H1 (cell line): ENCODE data around the gene TRIM23. TPM values are rescaled to one million over a fixed set of nuclear protein-coding genes. Genes with fewer than 3 reads are reported as not detected.

Source experiments
- CTCF ChIA-PET: fragments of 300-600 bp; sonication (Branson Sonifier 250); formaldehyde crosslinking; loops from one replicate; lab custom pipeline; 2021; ENCODE audit not compliant: partially characterized antibody; lab: Charles Lee
- POLR2A ChIA-PET: fragments of 300-600 bp; sonication (Branson Sonifier 250); formaldehyde crosslinking; loops from one replicate; lab custom pipeline; 2021; ENCODE audit warnings: inconsistent platforms; ENCODE audit not compliant: partially characterized antibody; lab: Charles Lee
- DNase-seq, 2 experiments: peaks; one replicate each; pipeline versions ENCODE4 v3.0.0 to v3.0.0-alpha.2; 2010 to 2022; ENCODE audit warnings: low spot score in 2 of 2, low read depth in 1 of 2, mixed read lengths in 1 of 2
- FAIRE-seq: peaks from 2 replicates; lab custom pipeline; 2011; peaks lifted over from hg19 to GRCh38; lab: Jason Lieb, UNC
- H2AFZ ChIP-seq: 2 replicates; pipeline ENCODE4 v1.8.1; 2012; ENCODE audit warnings: low read length, inconsistent platforms
- H2AK5ac ChIP-seq: 2 replicates; pipeline ENCODE4 v1.6.1; 2013; ENCODE audit warnings: low read depth, low read length
- H2BK120ac ChIP-seq: replicated peaks from 2 replicates; pipeline ENCODE3; 2013; ENCODE audit warnings: low read depth, low read length, inconsistent platforms
- H2BK12ac ChIP-seq: 2 replicates; pipeline ENCODE4 v1.6.1; 2013; ENCODE audit warnings: low read depth, low read length
- H2BK15ac ChIP-seq: 2 replicates; pipeline ENCODE4 v1.6.1; 2013; ENCODE audit warnings: low read length
- H2BK20ac ChIP-seq: 2 replicates; pipeline ENCODE4 v1.6.1; 2013; ENCODE audit warnings: low read length
- H2BK5ac ChIP-seq: 2 replicates; pipeline ENCODE4 v1.6.1; 2013; ENCODE audit warnings: low read depth, low read length
- H3K14ac ChIP-seq: 2 replicates; pipeline ENCODE4 v1.6.1; 2013; ENCODE audit warnings: inconsistent platforms; ENCODE audit not compliant: insufficient read length
- H3K18ac ChIP-seq: 2 replicates; pipeline ENCODE4 v1.6.1; 2013; ENCODE audit warnings: low read length; ENCODE audit errors: extremely low read depth
- H3K23ac ChIP-seq: 2 replicates; pipeline ENCODE4 v1.6.1; 2013; ENCODE audit warnings: inconsistent platforms; ENCODE audit not compliant: insufficient read length
- H3K23me2 ChIP-seq: 2 replicates; pipeline ENCODE4 v1.6.1; 2013; ENCODE audit warnings: low read depth, low read length
- H3K27ac ChIP-seq: 2 replicates; pipeline ENCODE4 v1.6.1; 2011; ENCODE audit warnings: low read depth, low read length, inconsistent platforms
- H3K27me3 ChIP-seq, 4 experiments: replicated peaks in 1 of 4; 1 replicate in 1 of 4; 2 replicates in 3 of 4; pipeline versions ENCODE4 v1.6.1 to v1.8.1; 2011 to 2013; ENCODE audit warnings: low read length in 3 of 4, mild to moderate bottlenecking in 3 of 4, inconsistent platforms in 2 of 4, mixed read lengths in 2 of 4, moderate library complexity in 1 of 4; ENCODE audit not compliant: control insufficient read depth in 3 of 4, insufficient read depth in 3 of 4; ENCODE audit errors: extremely low read depth in 1 of 4
- H3K36me3 ChIP-seq, 4 experiments: 2 replicates each; pipeline versions ENCODE4 v1.6.1 to v1.8.1; 2011 to 2013; ENCODE audit warnings: mild to moderate bottlenecking in 4 of 4, low read length in 3 of 4, moderate library complexity in 2 of 4, control low read depth in 1 of 4, inconsistent platforms in 1 of 4; ENCODE audit not compliant: insufficient read depth in 4 of 4, control insufficient read depth in 2 of 4
- H3K4ac ChIP-seq: replicated peaks from 2 replicates; pipeline ENCODE3; 2013; ENCODE audit warnings: low read length, low read depth, mixed read lengths, inconsistent platforms; ENCODE audit not compliant: insufficient read length
- H3K4me1 ChIP-seq, 4 experiments: replicated peaks in 1 of 4; 1 replicate in 1 of 4; 2 replicates in 3 of 4; pipeline versions ENCODE4 v1.6.1 to v1.8.1; 2011 to 2013; ENCODE audit warnings: low read length in 3 of 4, inconsistent platforms in 2 of 4, mixed read lengths in 1 of 4; ENCODE audit not compliant: insufficient read depth in 4 of 4, control insufficient read depth in 3 of 4
- H3K4me2 ChIP-seq, 2 experiments: 2 replicates each; pipeline versions ENCODE4 v1.6.1 to v1.8.1; 2011 to 2013; ENCODE audit warnings: low read depth in 2 of 2, low read length in 2 of 2, control low read depth in 1 of 2, inconsistent platforms in 1 of 2, mild to moderate bottlenecking in 1 of 2; ENCODE audit not compliant: insufficient read depth in 1 of 2
- H3K4me3 ChIP-seq, 4 experiments: fragments of 200-600, 300-600 bp in 1 of 4; sonication (generic), shearing (Covaris generic), sonication (Bioruptor Twin) in 1 of 4; 2 replicates each; pipeline versions ENCODE4 v1.5.1 to v1.8.1; 2011 to 2016; ENCODE audit warnings: low read length in 4 of 4, low read depth in 3 of 4, control low read depth in 2 of 4, inconsistent platforms in 2 of 4, mild to moderate bottlenecking in 2 of 4, mixed read lengths in 1 of 4, moderate library complexity in 1 of 4; ENCODE audit not compliant: insufficient read depth in 2 of 4; ENCODE audit errors: extremely low read depth in 1 of 4
- H3K56ac ChIP-seq: replicated peaks from 2 replicates; pipeline ENCODE3; 2013; ENCODE audit warnings: low read depth, mild to moderate bottlenecking, mixed read lengths, low read length, inconsistent platforms; ENCODE audit not compliant: insufficient read length
- H3K79me1 ChIP-seq: 2 replicates; pipeline ENCODE4 v1.6.1; 2013; ENCODE audit warnings: low read depth, low read length, control low read depth
- H3K79me2 ChIP-seq, 2 experiments: 2 replicates each; pipeline versions ENCODE4 v1.6.1 to v1.8.1; 2012 to 2013; ENCODE audit warnings: low read length in 2 of 2, mild to moderate bottlenecking in 2 of 2, inconsistent platforms in 1 of 2; ENCODE audit not compliant: insufficient read depth in 2 of 2, control insufficient read depth in 1 of 2
- H3K9ac ChIP-seq, 4 experiments: replicated peaks in 1 of 4; 1 replicate in 1 of 4; 2 replicates in 3 of 4; pipeline versions ENCODE4 v1.6.1 to v1.8.1; 2011 to 2013; ENCODE audit warnings: low read depth in 3 of 4, low read length in 3 of 4, control low read depth in 2 of 4, mild to moderate bottlenecking in 2 of 4, moderate library complexity in 2 of 4, inconsistent platforms in 1 of 4; ENCODE audit errors: extremely low read depth in 1 of 4
- H3K9me3 ChIP-seq, 2 experiments: 2 replicates each; pipeline versions ENCODE4 v1.6.1 to v1.8.1; 2012 to 2013; ENCODE audit warnings: mild to moderate bottlenecking in 2 of 2, moderate library complexity in 2 of 2, control low read depth in 1 of 2, inconsistent platforms in 1 of 2, low read depth in 1 of 2, low read length in 1 of 2, mixed read lengths in 1 of 2; ENCODE audit not compliant: insufficient read depth in 2 of 2
- H4K20me1 ChIP-seq, 2 experiments: replicated peaks in 1 of 2; 2 replicates each; pipeline versions ENCODE3 to v1.8.1; 2011 to 2013; ENCODE audit warnings: inconsistent platforms in 2 of 2, low read length in 2 of 2, mild to moderate bottlenecking in 1 of 2; ENCODE audit not compliant: insufficient read depth in 2 of 2, control insufficient read depth in 1 of 2
- H4K5ac ChIP-seq: 2 replicates; pipeline ENCODE4 v1.6.1; 2013; ENCODE audit warnings: low read length, low read depth, mixed read lengths, inconsistent platforms; ENCODE audit not compliant: insufficient read length
- H4K8ac ChIP-seq: 2 replicates; pipeline ENCODE4 v1.8.0; 2013; ENCODE audit warnings: mild to moderate bottlenecking, moderate library complexity, low read length, inconsistent platforms; ENCODE audit not compliant: insufficient read depth; ENCODE audit errors: extremely low read depth
- H4K91ac ChIP-seq: replicated peaks from 2 replicates; pipeline ENCODE3; 2013; ENCODE audit warnings: low read length, mixed read lengths, inconsistent platforms; ENCODE audit not compliant: insufficient read length
- CEBPB ChIP-seq: IDR thresholded peaks from 2 replicates; pipeline ENCODE4 v1.6.1; 2012; ENCODE audit warnings: low read depth, low read length
- CHD1 ChIP-seq: IDR thresholded peaks from 2 replicates; pipeline ENCODE4 v1.6.1; 2012; ENCODE audit warnings: low read depth, low read length, improper control_type of control experiment
- CTBP2 ChIP-seq: IDR thresholded peaks from 2 replicates; pipeline ENCODE4 v1.7.0; 2011; ENCODE audit warnings: borderline replicate concordance, mild to moderate bottlenecking, moderate library complexity, mixed read lengths, low read length; ENCODE audit not compliant: insufficient read depth, insufficient read length
- HDAC2 ChIP-seq, 2 experiments: fragments of 300-600 bp in 1 of 2; sonication (generic) in 1 of 2; IDR thresholded peaks; 2 replicates each; pipeline ENCODE4 v1.6.1; 2011 to 2012; ENCODE audit warnings: low read depth in 2 of 2, low read length in 2 of 2, mild to moderate bottlenecking in 2 of 2, moderate library complexity in 2 of 2, borderline replicate concordance in 1 of 2, inconsistent platforms in 1 of 2
- HDAC6 ChIP-seq: IDR thresholded peaks from one replicate; pipeline ENCODE4 v1.7.1; 2012; ENCODE audit warnings: low read depth, mild to moderate bottlenecking, inconsistent platforms, low read length, moderate library complexity
- JUN ChIP-seq: IDR thresholded peaks from 2 replicates; pipeline ENCODE4 v1.6.1; 2011; ENCODE audit warnings: low read depth, mild to moderate bottlenecking, improper control_type of control experiment, low read length
- KDM5A ChIP-seq: fragments of 200-600 bp; IDR thresholded peaks from 2 replicates; pipeline ENCODE4 v1.7.1; 2012; ENCODE audit warnings: mild to moderate bottlenecking, low read length, inconsistent platforms, mixed read lengths
- PHF8 ChIP-seq: fragments of 200-600 bp; sonication (generic); conservative IDR thresholded peaks from 2 replicates; pipeline ENCODE4 v1.7.1; 2012; ENCODE audit warnings: low read depth, mild to moderate bottlenecking, inconsistent platforms, low read length, moderate library complexity
- RAD21 ChIP-seq, 2 experiments: IDR thresholded peaks in 1 of 2; conservative IDR thresholded peaks in 1 of 2; 2 replicates each; pipeline ENCODE4 v1.6.1; 2011; ENCODE audit warnings: low read depth in 2 of 2, low read length in 2 of 2, improper control_type of control experiment in 1 of 2, inconsistent platforms in 1 of 2, mild to moderate bottlenecking in 1 of 2, moderate library complexity in 1 of 2
- RFX5 ChIP-seq: IDR thresholded peaks from 2 replicates; pipeline ENCODE4 v1.6.1; 2011; ENCODE audit warnings: low read depth, low read length, improper control_type of control experiment, borderline replicate concordance
- SIN3A ChIP-seq, 2 experiments: IDR thresholded peaks in 1 of 2; conservative IDR thresholded peaks in 1 of 2; 2 replicates each; pipeline ENCODE4 v1.6.1; 2011 to 2012; ENCODE audit warnings: low read length in 2 of 2, improper control_type of control experiment in 1 of 2, low read depth in 1 of 2, mild to moderate bottlenecking in 1 of 2
- polyA plus RNA-seq, 7 experiments: library from polyadenylated mRNA; depleted of rRNA in 3 of 7; stranded (reverse) in 5 of 7; unstranded in 2 of 7; fragments of >200 nt in 5 of 7; fragments of 200-250 nt in 2 of 7; gene quantifications; 1 replicate in 5 of 7; 2 replicates in 1 of 7; 4 replicates in 1 of 7; pipeline versions ENCODE4 v1.2.1 to v1.2.3, GENCODE V29; 2011 to 2013; ENCODE audit warnings: missing spikeins in 2 of 7, mixed read lengths in 2 of 7
- total RNA-seq: library from RNA; stranded (reverse); fragmentation: NEBNext Ultra II Directional; extraction: Animal tissue kit (Norgen Biotek cat#: 25700); gene quantifications from 2 replicates; pipeline ENCODE4 v1.2.1, GENCODE V29; 2021
- TF ChIP-seq, protein P1 (sequence below): IDR thresholded peaks from 2 replicates; pipeline ENCODE4 v1.6.1; 2012; ENCODE audit warnings: inconsistent platforms

TRIM23 gene
- total and polyA plus RNA-seq, 2 of the 8 experiments (the other 6 are each of a cell fraction or from before 2014, with no cell fraction given) = 2.5 to 11.7 TPM

DNA sequence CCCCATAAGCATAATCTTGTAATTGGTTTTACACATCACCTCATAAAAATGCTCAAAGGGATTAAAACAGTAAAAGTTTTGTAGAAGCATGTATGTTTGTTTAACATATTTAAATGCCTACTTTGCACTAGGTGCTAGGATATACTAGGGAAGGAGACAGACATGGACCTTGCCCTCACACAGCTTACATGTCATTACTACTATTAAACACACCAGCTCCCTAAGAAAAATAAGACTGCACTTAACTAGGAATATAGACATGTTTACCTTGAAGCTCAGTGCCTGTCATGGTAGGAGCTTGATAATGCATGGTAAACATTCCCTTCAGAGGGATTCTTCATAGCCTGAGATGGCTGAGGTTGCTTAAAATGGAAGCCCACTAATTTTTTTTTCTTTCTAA lies 6.8 kb upstream of the TRIM23 start:
- Histone ChIP-seq H2AFZ (no peak overlapping the region), H2BK15ac (no peak overlapping the region), H3K9me3 (no peaks in the 10 kb centered on the region), H3K79me2 (peaks cover 0 to 31% of the 10 kb centered on the region in 2 experiments; a peak in 2 of 4 replicates), H3K18ac (no peak overlapping the region), H3K79me1 (no peaks in the 10 kb centered on the region; the same call in 1 of the 2 replicates), H3K4me2 (no peak overlapping the region), H3K9ac (no peak overlapping the region), H4K91ac (no peak overlapping the region), H3K36me3 (peaks cover 0 to 8% (median 3%) of the 10 kb centered on the region in 4 experiments; a peak in 3 of 8 replicates)
- FAIRE-seq (no peak), DNase-seq (no peak)
- TF ChIP-seq HDAC2 (IDR thresholded peaks at IDR 0.05; ENCODE audit: borderline replicate concordance in 1 of 2, low read depth in 2 of 2, low read length in 2 of 2) (no peak), CHD1 (no peak), HDAC6 (no peak), PHF8 (no peak), CTBP2 (no peak), RAD21 (IDR thresholded peaks at IDR 0.05 in 1 of 2, conservative IDR thresholded peaks at IDR 0.05 in 1 of 2; ENCODE audit: low read depth in 2 of 2, low read length in 2 of 2) (no peak), JUN (no peak), KDM5A (no peak), CEBPB (no peak), SIN3A (conservative IDR thresholded peaks at IDR 0.05 in 1 of 2, IDR thresholded peaks at IDR 0.05 in 1 of 2; ENCODE audit: low read depth in 1 of 2, low read length in 2 of 2) (no peak), RFX5 (no peak)
- TF ChIP-seq, protein P1, sequence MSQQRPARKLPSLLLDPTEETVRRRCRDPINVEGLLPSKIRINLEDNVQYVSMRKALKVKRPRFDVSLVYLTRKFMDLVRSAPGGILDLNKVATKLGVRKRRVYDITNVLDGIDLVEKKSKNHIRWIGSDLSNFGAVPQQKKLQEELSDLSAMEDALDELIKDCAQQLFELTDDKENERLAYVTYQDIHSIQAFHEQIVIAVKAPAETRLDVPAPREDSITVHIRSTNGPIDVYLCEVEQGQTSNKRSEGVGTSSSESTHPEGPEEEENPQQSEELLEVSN = no peak
- TF ChIP-seq, all 59 proteins: peak for 0
- Histone ChIP-seq H4K8ac (no peak overlapping the region), H3K4me3 (no peak overlapping the region), H2BK120ac (no peak overlapping the region), H3K4me1 (peaks cover 0 to 2% (median under 1%) of the 10 kb centered on the region in 4 experiments; a peak in 1 of 7 replicates), H3K27me3 (no peaks in the 10 kb centered on the region), H3K56ac (no peak overlapping the region), H3K23ac (no peak overlapping the region), H2AK5ac (no peak overlapping the region), H3K23me2 (no peaks in the 10 kb centered on the region), H3K14ac (no peak overlapping the region), H4K20me1 (no peaks in the 10 kb centered on the region), H2BK5ac (no peak overlapping the region), H2BK12ac (no peak overlapping the region), H3K4ac (no peak overlapping the region), H2BK20ac (no peak overlapping the region), H3K27ac (no peak overlapping the region), H4K5ac (no peak overlapping the region)
- ChIA-PET POLR2A (interaction anchor here (0.7 kb wide), 1 partner anchor 1174 kb away, joined by 4 read pairs; no protein-coding TSS in a partner anchor), CTCF (no interaction called here)
